Measurements from ENCODE around the gene C16orf92. TPM values are rescaled to one million over a fixed set of nuclear protein-coding genes. Genes with fewer than 3 reads are reported as not detected.

C16orf92 gene
- total and polyA plus RNA-seq, 2 of the 8 experiments (the other 6 are each of a cell fraction or from before 2014, with no cell fraction given): not detected

DNA sequence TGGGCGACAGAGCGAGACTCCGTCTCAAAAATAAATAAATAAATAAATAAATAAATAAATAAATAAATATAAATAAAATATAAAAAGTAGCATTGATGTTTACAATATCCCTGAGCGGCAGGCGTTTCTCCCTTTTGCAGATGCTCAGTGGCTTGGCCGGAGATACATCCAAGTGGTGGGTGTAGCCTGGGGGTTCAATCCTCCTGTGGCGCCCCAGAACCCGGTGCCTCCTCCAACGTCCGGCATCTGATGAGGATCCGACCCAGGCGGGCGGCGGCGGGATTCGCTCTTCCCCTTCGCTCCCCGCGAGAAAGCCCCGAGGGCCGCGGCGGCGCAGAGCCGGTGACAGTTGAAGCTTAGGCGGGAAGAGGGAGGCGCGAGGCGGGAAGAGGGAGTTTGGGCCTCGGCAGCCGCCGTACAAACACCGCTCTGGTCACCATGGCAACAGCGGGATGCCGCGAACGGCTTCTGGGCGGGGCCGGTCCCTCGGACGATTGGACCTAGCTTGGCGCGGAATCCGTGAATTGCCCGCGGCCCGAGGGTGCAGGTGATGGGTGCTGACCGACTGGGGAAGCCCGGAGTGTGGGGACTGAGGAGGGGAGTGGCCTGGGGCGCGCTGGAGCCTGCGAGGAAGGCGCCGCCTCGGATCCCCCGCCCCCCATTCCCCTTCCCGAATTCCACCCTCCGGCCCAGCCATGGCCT is 29.8 kb downstream of the C16orf92 start (continued):
- 0 out of 2 replicates have a peak, but pooled peaks have one; percentile 30 for TF ChIP-seq RBBP5 (IDR thresholded peaks at IDR 0.05; ENCODE audit: borderline replicate concordance, low read depth, low read length)
- TF ChIP-seq SIRT6 (IDR thresholded peaks at IDR 0.05; ENCODE audit: low read length): no peak
- 0 out of 2 replicates have a peak, but pooled peaks have one; percentile 25 for TF ChIP-seq SP1 (IDR thresholded peaks at IDR 0.05; ENCODE audit: low read depth, low read length)
- no peak for TF ChIP-seq NANOG (IDR thresholded peaks at IDR 0.05; ENCODE audit: insufficient read depth, low read depth, low read length, poor library complexity, severe bottlenecking)
- TF ChIP-seq CHD2 (IDR thresholded peaks at IDR 0.05; ENCODE audit: low read length): peak; percentile 81
- peak in 1 of 2 experiments; percentile 51; a peak in 1 of 3 replicates for TF ChIP-seq EP300 (IDR thresholded peaks at IDR 0.05; ENCODE audit: borderline replicate concordance in 1 of 2, low read depth in 2 of 2, low read length in 2 of 2)
- TF ChIP-seq BACH1 (IDR thresholded peaks at IDR 0.05; ENCODE audit: low read length): 0 out of 2 replicates have a peak, but pooled peaks have one; percentile 34
- TF ChIP-seq TCF12 (IDR thresholded peaks at IDR 0.05; ENCODE audit: low read depth, low read length): no peak
- TF ChIP-seq CEBPB (IDR thresholded peaks at IDR 0.05; ENCODE audit: low read depth, low read length): peak; percentile 53; the same call in 1 of the 2 replicates

Measured in H1 (cell line).